Measurements from ENCODE around the gene UACA. TPM values are rescaled to one million over a fixed set of nuclear protein-coding genes. Genes with fewer than 3 reads are reported as not detected.

The UACA gene
- total and polyA plus RNA-seq, 2 of the 8 experiments (the other 6 are each of a cell fraction or from before 2014, with no cell fraction given), result 28.6 to 38.9 TPM

- no peaks in the 10 kb centered on the region for H3K9me3 ChIP-seq (ENCODE audit: insufficient read depth in 2 of 2, low read depth in 1 of 2, low read length in 1 of 2)
- H3K23me2 ChIP-seq (ENCODE audit: low read depth, low read length), result no peaks in the 10 kb centered on the region
- no peak overlapping the region for H3K23ac ChIP-seq (ENCODE audit: insufficient read length)
- WGBS, 2 experiments (ENCODE audit: extremely low coverage in 1 of 2, insufficient coverage in 1 of 2, insufficient read length in 1 of 2, insufficient replicate concordance in 2 of 2, low coverage in 1 of 2, low lambda C conversion rate in 2 of 2, missing lambda C conversion rate in 1 of 2), result 58% methylated on average over 4 of the region's 4 CpGs; no CpG with 5 or more reads in 1 of the 2 experiments
- H3K14ac ChIP-seq (ENCODE audit: insufficient read length), result no peak overlapping the region
- ChIA-PET CTCF (ENCODE audit: partially characterized antibody) (interaction anchor here (1.0 to 1.6 kb wide), 4 partner anchors 9 to 142 kb away, joined by 3 to 5 read pairs (median 3); no protein-coding TSS in a partner anchor), POLR2A (ENCODE audit: partially characterized antibody) (no interaction called here)
- H4K5ac ChIP-seq (ENCODE audit: insufficient read length, low read depth, low read length), result no peak overlapping the region
- peaks cover 0 to 8% (median 0%) of the 10 kb centered on the region in 4 experiments; a peak in 2 of 8 replicates for H3K36me3 ChIP-seq (ENCODE audit: control insufficient read depth in 2 of 4, insufficient read depth in 4 of 4, low read length in 3 of 4)
- H3K9ac ChIP-seq (replicated peaks in 1 of 4; ENCODE audit: extremely low read depth in 1 of 4, low read depth in 3 of 4, low read length in 3 of 4), result no peak overlapping the region
- no peak overlapping the region for H2BK15ac ChIP-seq (ENCODE audit: low read length)
- TF ChIP-seq GTF2F1 (IDR thresholded peaks at IDR 0.05; ENCODE audit: borderline replicate concordance, low read depth, low read length), result no peak
- peak; percentile 37; the same call in 1 of the 2 replicates for TF ChIP-seq MAFK (IDR thresholded peaks at IDR 0.05; ENCODE audit: low read depth, low read length)
- no peak for TF ChIP-seq SIX5 (IDR thresholded peaks at IDR 0.05; ENCODE audit: low read depth, low read length)
- no peak for TF ChIP-seq USF2 (IDR thresholded peaks at IDR 0.05; ENCODE audit: low read length)
- TF ChIP-seq SAP30 (IDR thresholded peaks at IDR 0.05; ENCODE audit: insufficient read depth, insufficient replicate concordance, low read length), result no peak
- TF ChIP-seq BACH1 (IDR thresholded peaks at IDR 0.05; ENCODE audit: low read length), result peak; percentile 14; the same call in 1 of the 2 replicates
- TF ChIP-seq CREB1 (IDR thresholded peaks at IDR 0.05), result no peak
- TF ChIP-seq NRF1 (IDR thresholded peaks at IDR 0.05; ENCODE audit: low read depth, low read length), result no peak
- no peak for TF ChIP-seq JUND (IDR thresholded peaks at IDR 0.05; ENCODE audit: low read length)
- TF ChIP-seq GABPA (IDR thresholded peaks at IDR 0.05; ENCODE audit: borderline replicate concordance, insufficient read depth, low read length), result no peak
- no peak for TF ChIP-seq CEBPB (IDR thresholded peaks at IDR 0.05; ENCODE audit: low read depth, low read length)
- no peak overlapping the region for H4K91ac ChIP-seq (replicated peaks; ENCODE audit: insufficient read length, low read length)
- no peak overlapping the region for H3K4me2 ChIP-seq (ENCODE audit: insufficient read depth in 1 of 2, low read depth in 2 of 2, low read length in 2 of 2)
- no peak for DNase-seq (ENCODE audit: low read depth in 1 of 2, low spot score in 2 of 2)
- no peaks in the 10 kb centered on the region for H3K79me1 ChIP-seq (ENCODE audit: low read depth, low read length)
- H2BK12ac ChIP-seq (ENCODE audit: low read depth, low read length), result no peak overlapping the region
- no peaks in the 10 kb centered on the region for H3K27me3 ChIP-seq (replicated peaks in 1 of 4; ENCODE audit: control insufficient read depth in 3 of 4, extremely low read depth in 1 of 4, insufficient read depth in 3 of 4, low read length in 3 of 4)
- no peak overlapping the region for H3K56ac ChIP-seq (replicated peaks; ENCODE audit: insufficient read length, low read depth, low read length)
- peaks cover 0 to 9% (median 3%) of the 10 kb centered on the region in 4 experiments; a peak in 2 of 7 replicates for H3K4me1 ChIP-seq (replicated peaks in 1 of 4; ENCODE audit: control insufficient read depth in 3 of 4, insufficient read depth in 4 of 4, low read length in 3 of 4)
- H3K4me3 ChIP-seq (ENCODE audit: extremely low read depth in 1 of 4, insufficient read depth in 2 of 4, low read depth in 3 of 4, low read length in 4 of 4), result no peak overlapping the region
- no peak overlapping the region for H2BK20ac ChIP-seq (ENCODE audit: low read length)
- FAIRE-seq, result no peak
- no peak overlapping the region for H2AFZ ChIP-seq (ENCODE audit: low read length)
- H2AK5ac ChIP-seq (ENCODE audit: low read depth, low read length), result no peak overlapping the region
- H2BK120ac ChIP-seq (replicated peaks; ENCODE audit: low read depth, low read length), result no peak overlapping the region
- no peaks in the 10 kb centered on the region for H3K79me2 ChIP-seq (ENCODE audit: control insufficient read depth in 1 of 2, insufficient read depth in 2 of 2, low read length in 2 of 2)
- no peak overlapping the region for H3K27ac ChIP-seq (ENCODE audit: low read depth, low read length)
- no peak overlapping the region for H2BK5ac ChIP-seq (ENCODE audit: low read depth, low read length)
- no peak overlapping the region for H4K8ac ChIP-seq (ENCODE audit: extremely low read depth, insufficient read depth, low read length)
- no peak overlapping the region for H3K4ac ChIP-seq (replicated peaks; ENCODE audit: insufficient read length, low read depth, low read length)
- no peaks in the 10 kb centered on the region for H4K20me1 ChIP-seq (replicated peaks in 1 of 2; ENCODE audit: control insufficient read depth in 1 of 2, insufficient read depth in 2 of 2, low read length in 2 of 2)
- H3K18ac ChIP-seq (ENCODE audit: extremely low read depth, low read length), result no peak overlapping the region
These were observed 94.3 kb downstream of the UACA start for GRCh38 chr15:70669006-70669602.
